Measurements from ENCODE around the gene CDC42.

GRCh38 chr1:22126531-22126930 lies 74.0 kb downstream of the CDC42 start:
- TF ChIP-seq CTCF (IDR thresholded peaks at IDR 0.05; ENCODE audit: poor library complexity) = no peak
- no peak for TF ChIP-seq EZH2 (IDR thresholded peaks at IDR 0.05; ENCODE audit: borderline replicate concordance)

Measured in hepatocyte (in vitro differentiated cells).